T-helper 1 cell treated with Interleukin-12 subunit alpha and Interleukin-12 subunit beta and Interleukin-4 antibody, amounts not matched to agents 30 ng/mL and 1 ng/mL, for 36 hours (primary cell): ENCODE results near the gene CLSTN1. TPM values are rescaled to one million over a fixed set of nuclear protein-coding genes. Genes with fewer than 3 reads are reported as not detected.

Experiments
- intact Hi-C: fragments of 100-400 bp; cut with micrococcal nuclease; formaldehyde crosslinking; loops from one replicate; pipeline ENCODE4 v1.15.1; 2024
- total RNA-seq: library from RNA; stranded (reverse); gene quantifications from 2 replicates; pipeline ENCODE4 v1.2.3, GENCODE V29; 2022

Gene CLSTN1
- total RNA-seq, 1 donor from 2014 or later: 102 TPM

DNA sequence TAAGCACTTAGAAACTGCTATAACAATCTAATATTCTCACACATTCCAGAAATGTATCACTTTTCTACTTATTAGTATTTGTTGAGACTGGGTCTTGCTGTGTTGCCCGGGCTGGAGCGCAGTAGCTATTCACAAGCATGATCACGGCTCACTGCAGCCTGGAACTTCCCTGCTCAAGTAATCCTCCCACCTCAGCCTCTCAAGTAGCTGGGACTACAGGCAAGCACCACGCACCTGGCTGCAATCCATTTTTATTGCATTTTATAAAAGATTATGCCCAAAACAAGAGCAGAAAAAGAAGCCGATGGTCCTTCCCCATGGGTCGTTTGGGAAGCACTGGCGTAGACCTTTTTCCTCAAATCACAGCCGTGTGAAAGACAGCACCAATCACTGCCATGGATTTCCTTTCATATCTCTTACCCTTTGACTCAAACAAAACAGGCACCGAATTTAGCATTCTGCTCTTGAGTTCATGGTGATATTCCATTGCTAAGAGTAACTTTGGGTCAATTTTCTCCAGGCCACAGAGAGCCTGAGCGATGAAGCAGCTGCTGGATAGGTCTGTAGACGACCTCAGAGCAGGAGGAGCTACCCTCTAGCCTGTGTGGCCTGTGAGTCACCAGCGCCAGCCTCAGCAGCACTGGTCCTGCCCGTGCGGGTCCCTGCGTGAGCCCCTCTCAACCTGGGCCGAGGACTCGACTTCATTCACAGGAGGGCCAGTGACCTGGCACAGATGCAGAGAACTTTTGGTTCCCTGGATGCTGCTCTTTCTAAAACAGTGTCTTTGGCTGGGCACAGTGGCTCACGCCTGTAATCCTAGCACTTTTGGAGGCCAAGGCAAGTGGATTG lies 91.4 kb downstream of the CLSTN1 start:
- intact Hi-C loops: no loop called here

DNA sequence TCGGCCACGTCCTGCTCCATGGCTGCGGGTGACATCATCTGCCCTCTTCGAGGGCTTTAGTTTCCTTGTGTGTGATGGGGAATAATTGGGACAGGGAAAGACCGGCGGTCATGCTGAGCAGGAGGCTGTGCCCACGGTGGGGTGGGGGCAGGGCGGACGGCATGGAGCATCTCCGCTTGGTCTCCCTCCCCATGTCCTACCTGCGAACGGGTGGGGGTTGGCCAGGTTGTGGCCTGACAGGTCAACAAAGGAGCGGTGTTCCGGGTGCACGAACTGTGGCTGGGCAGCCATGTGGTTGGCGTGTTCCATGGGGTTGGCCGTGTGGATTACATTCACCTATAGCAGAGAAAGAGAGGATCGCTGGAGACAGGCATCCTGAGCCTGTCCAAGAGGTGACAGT lies 92.2 kb downstream of the CLSTN1 start:
- intact Hi-C loops: no loop called here

DNA sequence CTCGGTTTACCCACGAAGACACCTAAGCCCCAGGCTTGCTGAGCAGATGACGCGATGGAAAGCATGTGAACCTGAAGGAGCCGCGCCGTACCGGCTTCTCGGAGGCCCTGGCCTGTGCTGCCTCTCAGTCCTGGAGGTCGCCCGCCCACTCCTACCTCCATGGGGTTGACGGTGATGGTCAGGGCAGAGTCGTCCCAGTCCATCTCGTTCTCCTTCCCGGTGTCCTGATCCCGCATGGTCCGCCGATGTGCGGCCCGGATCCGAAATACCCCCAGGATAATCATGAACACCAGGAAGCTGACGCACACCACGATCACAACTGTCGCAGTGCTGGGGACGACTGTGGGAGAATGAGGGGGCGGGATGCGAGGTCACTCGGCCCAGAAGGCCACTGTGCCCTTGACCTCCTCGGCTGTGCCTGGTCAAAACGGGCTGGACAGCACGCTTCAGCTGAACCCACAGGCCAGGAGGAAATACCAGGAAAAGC lies 92.7 kb downstream of the CLSTN1 start:
- intact Hi-C loops: no loop called here

DNA sequence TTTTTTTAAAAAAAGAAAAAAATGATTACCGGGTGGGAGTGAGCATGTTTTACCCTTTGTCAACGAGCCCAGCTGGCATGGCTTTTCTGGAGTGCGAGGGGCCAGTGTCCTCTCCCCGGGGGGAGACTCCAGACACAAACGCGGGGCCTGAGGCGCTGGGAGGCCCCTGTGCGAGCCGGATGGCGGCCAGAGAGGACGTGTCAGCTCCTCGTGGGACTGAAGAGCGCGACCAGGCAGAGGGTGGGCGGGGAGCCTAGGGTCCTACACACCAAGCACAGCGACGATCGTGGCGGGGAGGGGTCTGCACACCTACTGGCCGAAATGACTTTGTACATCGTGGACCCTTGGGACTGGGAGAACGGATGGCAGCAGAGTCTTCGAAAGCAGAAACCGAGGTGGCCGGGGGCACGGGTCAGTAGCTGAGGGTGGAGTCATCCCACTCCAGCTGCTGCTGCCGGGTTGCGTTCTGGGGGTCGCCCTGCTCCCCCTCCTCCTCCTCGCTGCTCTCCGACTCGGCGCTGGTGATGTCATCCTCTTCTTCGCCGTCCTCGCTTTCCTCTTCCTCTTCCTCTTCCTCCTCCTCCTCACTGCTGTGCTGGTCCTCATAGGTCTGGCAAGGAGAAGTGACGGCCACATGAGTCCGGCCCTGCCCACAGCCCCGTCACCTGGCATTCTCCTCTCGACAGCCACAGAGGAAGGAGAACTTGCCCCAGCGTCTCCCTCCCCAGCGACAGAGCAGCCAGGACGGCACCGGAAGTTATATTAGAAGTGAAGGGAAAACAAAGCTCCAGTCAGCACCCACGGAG lies 93.5 kb downstream of the CLSTN1 start:
- intact Hi-C loops: no loop called here

DNA sequence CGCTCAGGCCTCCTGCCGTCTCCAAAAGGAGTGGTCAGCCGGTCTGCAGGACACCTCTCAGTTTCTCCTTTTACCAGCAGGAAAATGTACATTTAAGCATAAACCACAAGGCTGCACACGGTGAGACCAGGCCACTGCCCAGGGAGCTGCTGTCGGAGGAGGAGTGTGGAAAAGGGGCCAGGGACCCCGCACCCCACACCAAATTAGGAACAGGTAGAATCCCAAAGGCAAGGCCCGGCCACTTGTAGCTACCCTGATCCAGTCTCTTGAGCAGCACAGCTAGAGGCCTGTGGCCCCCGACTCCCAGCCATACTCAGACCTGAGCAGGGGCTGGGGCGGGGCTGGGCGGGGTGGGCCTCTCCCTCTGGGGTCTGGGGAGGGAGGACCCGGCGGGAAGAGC lies 94.2 kb downstream of the CLSTN1 start:
- intact Hi-C loops: loop anchor here (2.0 to 5.0 kb wide), 2 partner anchors 93 to 213 kb away; partner anchors contain the start of genes CLSTN1, LZIC and NMNAT1

DNA sequence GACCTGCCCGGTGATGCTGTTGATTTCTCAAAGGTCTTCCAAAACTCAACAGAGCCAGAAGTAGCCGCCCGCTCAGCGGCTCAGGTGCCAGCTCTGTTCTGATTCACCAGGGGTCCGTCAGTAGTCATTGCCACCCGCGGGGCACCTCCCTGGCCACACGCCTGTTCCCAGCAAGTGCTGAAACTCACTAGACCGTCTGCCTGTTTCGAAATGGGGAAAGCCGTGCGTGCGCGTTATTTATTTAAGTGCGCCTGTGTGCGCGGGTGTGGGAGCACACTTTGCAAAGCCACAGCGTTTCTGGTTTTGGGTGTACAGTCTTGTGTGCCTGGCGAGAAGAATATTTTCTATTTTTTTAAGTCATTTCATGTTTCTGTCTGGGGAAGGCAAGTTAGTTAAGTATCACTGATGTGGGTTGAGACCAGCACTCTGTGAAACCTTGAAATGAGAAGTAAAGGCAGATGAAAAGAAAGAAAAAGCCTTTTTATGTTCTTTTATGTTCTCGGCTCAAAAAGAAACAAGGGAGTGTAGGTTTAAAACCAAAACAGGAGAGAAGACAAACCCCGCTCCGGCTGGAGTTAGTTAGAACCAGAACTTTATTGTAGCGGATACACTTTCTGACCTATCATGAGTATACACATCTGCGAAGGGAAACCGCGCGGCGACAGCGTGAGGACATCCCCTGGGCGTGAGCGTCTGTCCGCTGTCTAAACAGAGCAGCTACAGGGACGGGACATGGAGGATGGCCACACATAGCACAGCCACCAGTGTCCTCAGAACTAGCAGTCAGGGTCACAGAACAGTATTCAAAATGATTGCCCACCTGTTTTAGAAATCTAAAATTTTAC lies 95.1 kb downstream of the CLSTN1 start:
- intact Hi-C loops: loop anchor here (1.0 to 5.0 kb wide), 4 partner anchors 11 to 214 kb away; partner anchors contain the start of genes CLSTN1, LZIC and NMNAT1

DNA sequence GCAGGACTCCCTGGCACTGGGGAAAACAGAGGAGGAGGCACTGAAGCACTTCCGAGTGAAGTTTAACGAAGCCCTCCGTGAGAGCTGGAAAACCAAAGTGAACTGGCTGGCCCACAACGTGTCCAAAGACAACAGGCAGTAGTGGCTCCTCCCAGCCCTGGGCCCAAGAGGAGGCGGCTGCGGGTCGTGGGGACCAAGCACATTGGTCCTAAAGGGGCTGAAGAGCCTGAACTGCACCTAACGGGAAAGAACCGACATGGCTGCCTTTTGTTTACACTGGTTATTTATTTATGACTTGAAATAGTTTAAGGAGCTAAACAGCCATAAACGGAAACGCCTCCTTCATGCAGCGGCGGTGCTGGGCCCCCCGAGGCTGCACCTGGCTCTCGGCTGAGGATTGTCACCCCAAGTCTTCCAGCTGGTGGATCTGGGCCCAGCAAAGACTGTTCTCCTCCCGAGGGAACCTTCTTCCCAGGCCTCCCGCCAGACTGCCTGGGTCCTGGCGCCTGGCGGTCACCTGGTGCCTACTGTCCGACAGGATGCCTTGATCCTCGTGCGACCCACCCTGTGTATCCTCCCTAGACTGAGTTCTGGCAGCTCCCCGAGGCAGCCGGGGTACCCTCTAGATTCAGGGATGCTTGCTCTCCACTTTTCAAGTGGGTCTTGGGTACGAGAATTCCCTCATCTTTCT lies 96.7 kb downstream of the CLSTN1 start:
- intact Hi-C loops: loop anchor here (5.0 kb wide), 1 partner anchor 95 kb away; the partner anchor contains the start of gene CLSTN1

DNA sequence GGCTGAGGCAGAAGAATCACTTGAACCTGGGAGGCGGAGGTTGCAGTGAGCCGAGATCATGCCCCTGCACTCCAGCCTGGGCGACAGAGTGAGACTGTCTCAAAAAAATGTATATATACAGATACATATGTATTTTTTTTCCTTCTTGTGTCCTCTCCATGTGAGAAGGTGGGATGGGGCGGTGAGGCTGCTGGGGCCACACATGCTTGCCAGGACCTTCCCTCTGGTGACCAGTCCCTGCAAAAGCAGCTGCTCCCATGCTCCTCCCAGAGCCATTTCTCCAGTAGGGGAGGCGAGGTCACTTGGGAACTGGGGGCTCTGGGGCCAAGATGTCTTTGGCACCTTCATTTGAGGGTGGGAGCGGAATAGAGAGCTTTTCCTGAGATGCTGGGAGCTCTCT lies 97.4 kb downstream of the CLSTN1 start:
- intact Hi-C loops: loop anchor here (5.0 kb wide), 1 partner anchor 96 kb away; the partner anchor contains the start of gene CLSTN1

DNA sequence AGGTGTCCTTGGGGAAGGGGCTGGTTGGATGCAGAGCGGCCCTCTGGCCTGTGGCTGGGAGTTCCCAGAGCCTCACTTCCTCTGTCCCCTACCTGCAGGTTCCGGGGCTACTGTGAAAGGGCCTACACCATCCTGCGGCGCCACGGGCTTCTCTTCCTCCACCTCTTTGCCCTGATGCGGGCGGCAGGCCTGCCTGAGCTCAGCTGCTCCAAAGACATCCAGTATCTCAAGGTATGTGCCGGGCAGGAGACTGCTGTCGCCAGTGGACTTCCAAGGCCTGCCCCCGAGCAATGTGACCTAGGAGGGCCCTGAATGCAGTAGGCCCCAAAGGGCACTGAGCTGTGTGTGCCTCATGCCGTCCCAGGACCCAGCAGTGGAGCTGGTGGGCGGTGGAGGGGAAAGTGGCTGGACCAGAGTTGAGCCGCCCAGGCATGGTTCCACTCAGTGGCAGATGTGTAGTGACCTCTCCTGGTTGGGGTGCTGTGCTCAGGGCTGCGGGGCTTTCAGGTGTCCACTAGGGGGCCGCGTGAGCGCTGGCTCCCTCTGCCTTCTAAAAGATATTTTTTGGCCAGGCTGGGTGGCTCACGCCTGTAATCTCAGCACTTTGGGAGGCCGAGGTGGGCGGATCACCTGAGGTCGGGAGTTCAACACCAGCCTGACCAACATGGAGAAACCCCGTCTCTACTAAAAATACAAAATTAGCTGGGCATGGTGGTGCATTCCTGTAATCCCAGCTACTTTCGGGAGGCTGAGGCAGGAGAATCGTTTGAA lies 98.9 kb downstream of the CLSTN1 start:
- intact Hi-C loops: loop anchor here (1.0 to 5.0 kb wide), 2 partner anchors 97 to 142 kb away; partner anchors contain the start of gene CLSTN1

DNA sequence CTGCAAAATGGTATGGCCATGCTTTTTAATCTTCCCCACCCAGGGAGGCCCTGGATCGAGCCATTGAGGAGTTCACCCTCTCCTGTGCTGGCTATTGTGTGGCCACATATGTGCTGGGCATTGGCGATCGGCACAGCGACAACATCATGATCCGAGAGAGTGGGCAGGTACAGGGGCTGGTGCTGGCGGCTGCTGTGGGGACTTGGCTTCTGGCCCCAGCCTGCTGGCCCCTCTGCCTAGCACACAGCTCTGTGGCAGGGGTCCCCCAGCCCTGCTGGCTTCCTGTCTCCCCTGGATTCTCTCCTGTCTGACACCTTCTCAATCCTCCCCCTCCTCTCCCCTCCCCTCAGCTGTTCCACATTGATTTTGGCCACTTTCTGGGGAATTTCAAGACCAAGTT lies 99.8 kb downstream of the CLSTN1 start:
- intact Hi-C loops: no loop called here

DNA sequence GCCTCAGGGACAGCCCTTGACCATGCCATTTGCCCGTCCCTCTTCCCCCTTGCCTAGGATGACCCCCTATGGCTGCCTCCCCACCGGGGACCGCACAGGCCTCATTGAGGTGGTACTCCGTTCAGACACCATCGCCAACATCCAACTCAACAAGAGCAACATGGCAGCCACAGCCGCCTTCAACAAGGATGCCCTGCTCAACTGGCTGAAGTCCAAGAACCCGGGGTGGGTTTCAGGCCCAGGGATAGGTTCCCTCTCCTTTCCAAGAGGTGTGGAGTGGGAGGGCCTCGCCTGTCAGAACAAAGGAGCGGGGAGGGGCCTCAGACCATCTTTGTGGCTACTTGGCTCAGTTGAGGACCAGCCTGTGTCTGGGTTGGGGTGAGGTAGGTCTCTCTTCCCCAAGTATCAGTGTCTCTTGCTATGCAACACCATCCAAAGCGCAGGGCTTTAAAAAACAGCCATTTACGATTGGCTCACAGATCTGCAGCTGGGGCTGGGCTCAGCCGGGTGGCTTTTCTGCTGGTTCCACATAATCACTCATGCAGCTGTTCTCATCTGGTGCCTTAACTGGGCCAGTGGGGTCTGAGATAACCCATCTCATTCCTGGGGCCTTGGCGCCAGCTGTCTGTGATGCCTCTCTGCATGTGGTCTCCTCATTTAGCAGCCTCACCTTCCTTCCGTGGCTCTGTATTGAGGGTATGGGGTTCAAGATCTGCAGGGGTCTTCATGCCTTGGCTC lies 100.5 kb downstream of the CLSTN1 start:
- intact Hi-C loops: no loop called here

DNA sequence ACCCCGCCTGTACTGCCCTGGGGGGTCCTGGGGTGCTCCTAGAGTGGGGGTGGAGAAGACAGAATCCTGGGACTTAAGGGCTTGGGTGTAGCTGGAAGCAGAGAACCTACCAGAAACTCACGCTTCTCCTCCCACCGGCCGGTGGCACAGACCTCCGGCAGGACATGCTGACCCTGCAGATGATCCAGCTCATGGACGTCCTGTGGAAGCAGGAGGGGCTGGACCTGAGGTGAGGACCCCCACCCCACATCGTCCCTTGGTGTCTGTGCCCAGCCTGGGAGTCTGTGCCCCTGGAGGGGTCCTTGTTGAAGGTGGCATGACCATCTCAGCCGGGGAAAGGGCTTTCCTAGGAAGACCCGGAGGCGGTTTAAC lies 101.4 kb downstream of the CLSTN1 start:
- intact Hi-C loops: no loop called here

DNA sequence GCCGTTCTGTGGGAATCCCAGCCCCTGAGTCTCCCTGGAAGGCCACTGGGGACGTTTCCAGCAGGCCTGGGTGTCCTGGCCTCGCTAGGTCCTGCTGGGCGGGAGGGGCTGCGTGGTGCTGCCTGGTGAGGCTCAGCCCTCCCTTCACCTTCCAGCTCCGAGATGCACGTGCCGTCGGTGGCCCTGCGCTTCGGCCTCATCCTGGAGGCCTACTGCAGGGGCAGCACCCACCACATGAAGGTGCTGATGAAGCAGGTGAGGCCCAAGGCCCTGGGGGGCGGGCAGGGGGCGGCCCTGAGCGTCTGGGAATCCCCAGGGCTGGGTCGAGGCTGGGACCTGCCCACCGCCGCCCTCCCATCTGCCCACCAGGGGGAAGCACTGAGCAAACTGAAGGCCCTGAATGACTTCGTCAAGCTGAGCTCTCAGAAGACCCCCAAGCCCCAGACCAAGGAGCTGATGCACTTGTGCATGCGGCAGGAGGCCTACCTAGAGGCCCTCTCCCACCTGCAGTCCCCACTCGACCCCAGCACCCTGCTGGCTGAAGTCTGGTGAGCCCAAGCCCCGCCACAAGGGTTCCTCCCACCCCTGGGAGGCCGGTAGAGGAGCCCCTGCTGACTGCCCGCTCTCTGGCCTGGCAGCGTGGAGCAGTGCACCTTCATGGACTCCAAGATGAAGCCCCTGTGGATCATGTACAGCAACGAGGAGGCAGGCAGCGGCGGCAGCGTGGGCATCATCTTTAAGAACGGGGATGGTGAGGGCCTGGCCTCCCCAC lies 102.0 kb downstream of the CLSTN1 start:
- intact Hi-C loops: no loop called here

DNA sequence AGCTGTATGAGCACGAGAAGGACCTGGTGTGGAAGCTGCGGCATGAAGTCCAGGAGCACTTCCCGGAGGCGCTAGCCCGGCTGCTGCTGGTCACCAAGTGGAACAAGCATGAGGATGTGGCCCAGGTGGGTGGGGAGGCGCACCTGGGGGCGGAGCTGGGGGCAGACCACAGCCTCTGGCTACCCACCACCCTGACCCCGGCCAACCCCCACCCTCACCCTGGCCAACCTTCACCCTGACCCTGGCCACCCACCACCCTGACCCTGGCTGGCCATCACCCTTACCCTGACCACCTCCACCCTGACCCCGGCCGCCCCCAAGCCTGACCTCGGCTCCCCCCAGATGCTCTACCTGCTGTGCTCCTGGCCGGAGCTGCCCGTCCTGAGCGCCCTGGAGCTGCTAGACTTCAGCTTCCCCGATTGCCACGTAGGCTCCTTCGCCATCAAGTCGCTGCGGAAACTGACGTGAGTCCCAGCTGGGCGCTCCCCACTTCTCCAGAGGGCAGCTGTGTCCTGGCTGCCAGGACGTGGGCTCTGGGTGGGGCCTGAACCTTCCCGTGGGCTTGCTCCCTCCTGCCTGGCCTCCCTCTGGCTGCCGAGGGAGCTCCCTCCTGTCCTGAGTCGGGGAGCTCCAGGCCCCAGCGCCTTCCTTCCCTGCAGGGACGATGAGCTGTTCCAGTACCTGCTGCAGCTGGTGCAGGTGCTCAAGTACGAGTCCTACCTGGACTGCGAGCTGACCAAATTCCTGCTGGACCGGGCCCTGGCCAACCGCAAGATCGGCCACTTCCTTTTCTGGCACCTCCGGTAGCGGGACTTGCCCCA lies 102.8 kb downstream of the CLSTN1 start:
- intact Hi-C loops: no loop called here

DNA sequence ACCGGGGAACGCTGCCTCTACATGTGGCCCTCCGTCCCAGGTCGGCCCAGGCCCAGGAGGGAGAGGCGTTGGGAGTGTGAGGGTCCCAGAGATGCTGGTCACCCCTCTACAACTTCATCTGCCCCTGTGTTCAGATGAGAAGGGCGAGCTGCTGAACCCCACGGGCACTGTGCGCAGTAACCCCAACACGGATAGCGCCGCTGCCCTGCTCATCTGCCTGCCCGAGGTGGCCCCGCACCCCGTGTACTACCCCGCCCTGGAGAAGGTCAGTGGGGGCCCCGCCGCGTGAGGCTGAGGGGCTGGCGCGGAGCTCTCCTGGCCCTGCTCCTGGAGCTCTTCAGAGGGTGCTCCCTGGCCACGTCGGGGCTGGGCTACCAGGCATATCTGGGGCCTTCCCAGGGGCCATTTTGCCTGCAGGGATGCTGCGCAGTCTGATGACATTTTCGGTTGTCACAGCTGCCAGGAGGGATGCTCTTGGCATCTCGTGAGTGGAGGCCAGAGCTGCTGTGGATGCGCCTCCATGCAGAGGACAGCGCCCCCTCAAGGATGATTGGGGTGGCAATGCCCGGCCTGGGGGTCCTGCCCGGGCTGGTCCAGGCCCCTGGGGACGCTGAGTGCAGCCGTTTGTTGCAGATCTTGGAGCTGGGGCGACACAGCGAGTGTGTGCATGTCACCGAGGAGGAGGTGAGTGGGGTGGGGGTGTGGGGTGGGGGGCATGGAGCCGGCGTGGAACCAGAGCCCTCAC lies 103.6 kb downstream of the CLSTN1 start:
- intact Hi-C loops: loop anchor here (5.0 kb wide), 1 partner anchor 293 kb away; no protein-coding TSS in a partner anchor

DNA sequence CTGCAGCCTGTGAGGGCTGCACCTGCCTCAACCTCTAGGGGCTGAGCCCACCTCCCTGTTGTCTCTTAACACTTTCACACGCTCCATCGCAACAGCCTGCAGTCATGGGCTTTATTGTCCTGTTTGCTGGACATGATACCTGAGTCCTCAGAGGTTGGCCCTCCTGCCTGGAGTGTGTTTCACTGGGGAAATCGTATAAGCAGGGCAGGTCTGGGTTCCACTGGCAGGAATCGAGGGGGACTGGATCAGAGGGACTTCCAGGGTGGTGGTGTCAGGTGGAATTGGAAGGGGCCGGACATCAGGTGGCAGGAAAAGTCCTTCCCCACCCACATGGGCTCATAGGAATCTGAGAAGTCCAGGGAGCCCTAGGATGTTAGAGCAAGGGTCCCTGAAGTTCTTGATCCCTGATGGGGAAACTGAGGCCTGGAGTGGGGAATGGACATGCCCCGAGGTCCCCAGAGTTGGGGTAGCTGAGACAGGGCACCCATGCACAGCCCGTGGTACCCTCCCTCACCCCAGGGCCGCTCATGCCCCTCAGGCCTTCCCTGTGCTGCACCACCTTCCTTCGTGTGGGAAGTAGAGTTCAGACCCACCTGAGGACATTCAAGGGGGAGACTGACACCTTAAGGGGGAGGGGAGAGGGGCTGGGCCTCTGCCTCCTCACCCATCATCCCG lies 105.6 kb downstream of the CLSTN1 start:
- intact Hi-C loops: loop anchor here (5.0 kb wide), 1 partner anchor 291 kb away; no protein-coding TSS in a partner anchor
